LHCN-M2 (cell line): Measurements from ENCODE around the gene MGAT4C. TPM values are rescaled to one million over a fixed set of nuclear protein-coding genes. Genes with fewer than 3 reads are reported as not detected.
A peak's percentile ranks its signal among the peaks of the same experiment; 100 is the strongest.

Source experiments
- DNase-seq: peaks from one replicate; pipeline ENCODE4 v3.0.0-alpha.2; 2012; ENCODE audit warnings: low read depth
- total RNA-seq: library from RNA; depleted of rRNA; stranded (reverse); fragments of >200 nt; gene quantifications from 2 replicates; pipeline ENCODE4 v1.2.3, GENCODE V29; 2014

The MGAT4C gene
- total RNA-seq, 1 experiment from 2014 or later = 0.06 TPM

DNA sequence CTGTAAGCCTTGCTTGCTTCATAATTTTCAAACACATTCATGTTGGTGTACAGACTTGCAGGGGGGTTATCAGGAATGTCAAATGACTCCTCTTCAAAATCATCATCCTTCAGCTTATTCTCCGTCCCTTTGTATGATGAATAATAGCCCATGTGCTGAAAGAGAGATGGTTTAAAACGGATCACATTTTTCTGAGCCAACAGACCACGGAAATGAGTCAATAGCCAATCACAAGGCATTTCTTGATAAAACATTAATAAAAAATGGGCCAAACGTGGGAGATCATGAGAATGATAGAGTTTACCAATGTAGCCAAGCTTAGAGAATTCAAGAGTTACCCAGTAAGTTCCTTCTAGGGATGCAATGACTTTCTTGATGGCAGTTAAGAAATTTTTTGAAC is 276.6 kb downstream of the MGAT4C start:
- peak; percentile 29 for DNase-seq

DNA sequence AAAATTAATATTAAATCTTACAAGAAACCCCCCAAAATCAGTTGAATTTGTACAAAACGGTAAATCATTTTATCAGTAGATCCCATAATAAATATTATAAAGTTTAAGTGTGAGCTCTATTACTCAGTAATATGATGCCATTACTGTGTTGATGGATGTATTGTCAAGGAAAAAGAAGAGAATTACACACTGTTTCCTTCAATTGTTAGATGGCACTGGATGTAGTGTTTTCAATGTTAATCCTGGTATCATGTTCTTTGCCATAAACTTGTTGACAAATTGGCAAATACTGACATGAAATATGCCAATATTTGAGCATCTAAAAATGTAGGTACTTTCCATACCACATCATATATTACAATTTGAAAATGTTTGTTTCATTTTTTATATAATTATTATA is 280.5 kb downstream of the MGAT4C start:
- no peak for DNase-seq

DNA sequence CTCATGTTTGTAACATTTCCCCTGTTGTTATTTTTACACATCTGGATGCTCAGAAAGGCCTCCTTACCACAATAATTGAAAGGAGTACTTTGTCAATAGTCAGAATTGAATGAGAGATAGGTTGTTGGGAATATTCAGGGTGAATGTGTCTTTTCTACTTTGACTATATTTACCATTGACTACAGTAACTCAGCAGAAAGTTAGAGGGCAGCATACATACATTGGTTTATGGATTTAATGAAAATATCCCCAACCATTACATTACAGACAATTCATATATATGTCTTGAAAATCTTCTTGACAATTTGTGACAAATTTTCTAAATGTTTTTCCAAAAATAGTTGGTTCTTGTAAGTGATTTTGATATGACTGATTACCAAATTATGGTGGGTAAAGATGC is 284.4 kb downstream of the MGAT4C start:
- DNase-seq = no peak

DNA sequence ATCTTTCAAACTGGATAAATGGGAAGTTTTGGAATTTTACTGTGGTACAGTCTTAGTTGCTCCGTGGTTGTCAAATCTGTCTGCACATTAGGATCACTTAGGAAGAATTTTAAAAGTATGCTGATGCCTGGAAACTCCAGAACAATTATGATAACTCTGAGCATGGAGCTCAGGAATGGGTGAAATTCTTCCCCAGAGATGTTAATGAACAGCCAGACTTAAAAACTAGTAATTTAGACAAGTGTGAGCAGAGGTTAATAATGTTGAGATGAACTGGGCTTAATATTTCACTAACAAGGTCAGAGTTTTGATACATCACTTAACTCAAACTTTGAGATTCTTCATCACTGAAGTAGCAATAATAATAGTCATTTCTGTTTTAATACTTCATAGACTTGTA is 287.6 kb downstream of the MGAT4C start:
- DNase-seq = no peak

DNA sequence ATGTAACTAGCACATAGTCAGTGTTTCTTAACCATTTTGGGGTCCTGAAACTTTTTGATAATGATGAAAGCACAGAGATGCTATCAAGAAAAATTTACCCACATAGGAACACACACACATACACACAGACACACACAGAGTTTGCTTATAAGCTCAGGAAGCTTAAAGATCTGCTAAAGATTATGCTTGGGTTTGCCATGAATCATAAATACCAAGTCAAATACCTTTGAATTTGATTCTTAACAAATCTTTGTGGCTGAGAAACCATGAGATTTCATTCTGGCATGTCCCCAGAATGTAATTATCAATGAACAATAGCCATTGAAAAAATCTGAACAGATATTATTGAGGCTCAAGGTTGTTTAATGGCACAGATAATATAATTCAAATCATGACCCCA is 292.9 kb downstream of the MGAT4C start:
- DNase-seq = no peak

DNA sequence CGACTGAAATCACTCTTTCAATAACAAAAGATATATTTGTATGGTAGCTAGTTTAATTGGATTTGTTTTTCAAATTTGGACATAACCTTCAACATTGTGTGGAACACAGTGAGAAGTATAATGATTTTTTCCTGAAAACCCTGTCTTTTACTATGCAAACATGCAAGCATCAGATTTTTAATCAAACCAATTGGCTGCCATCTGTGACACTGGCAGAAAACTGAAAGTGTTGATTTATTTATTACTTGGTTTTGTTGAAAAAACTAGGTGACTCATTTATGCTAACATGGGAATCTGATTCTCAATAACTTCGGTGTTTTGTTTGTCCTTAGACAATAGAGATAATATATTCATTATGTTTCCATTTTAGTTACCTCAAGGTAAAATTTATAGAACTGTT is 300.1 kb downstream of the MGAT4C start:
- DNase-seq = no peak

DNA sequence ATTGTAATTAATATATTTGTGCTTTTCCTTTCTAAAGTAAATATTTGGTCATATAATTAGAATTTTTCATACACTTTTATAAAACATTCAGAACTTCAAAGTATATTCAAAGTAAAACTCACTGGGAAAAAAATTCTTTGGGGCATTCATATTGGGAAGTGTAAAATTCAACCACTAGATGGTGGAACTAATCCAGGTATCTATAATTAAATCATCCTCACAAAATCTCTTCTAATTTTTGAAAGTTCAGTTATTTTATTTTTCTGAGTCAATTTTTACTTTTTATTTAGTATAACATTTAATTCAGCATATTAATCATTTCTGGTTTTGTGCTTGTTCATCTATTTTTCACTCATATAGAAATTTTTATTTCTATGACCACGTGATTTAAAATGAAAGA is 301.1 kb downstream of the MGAT4C start:
- DNase-seq = no peak

DNA sequence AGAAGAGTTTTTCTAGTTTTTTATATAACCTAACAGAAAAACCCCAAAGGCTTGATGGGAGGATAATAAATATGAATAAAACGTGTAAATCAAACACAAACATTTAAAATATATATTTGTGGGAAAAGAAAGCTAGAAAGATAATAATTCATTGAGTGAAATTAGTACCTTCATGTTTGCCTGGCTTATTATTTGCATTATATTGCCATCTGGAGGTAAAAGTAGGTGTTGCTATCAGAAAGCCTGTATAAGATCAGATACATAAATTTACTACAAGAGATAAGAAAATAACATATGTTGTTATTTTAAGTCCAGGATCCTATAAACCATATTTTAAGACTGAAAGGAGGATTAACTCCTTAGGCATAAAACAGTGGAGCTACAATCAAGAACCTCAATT is 304.4 kb downstream of the MGAT4C start:
- peak; percentile 26 for DNase-seq

DNA sequence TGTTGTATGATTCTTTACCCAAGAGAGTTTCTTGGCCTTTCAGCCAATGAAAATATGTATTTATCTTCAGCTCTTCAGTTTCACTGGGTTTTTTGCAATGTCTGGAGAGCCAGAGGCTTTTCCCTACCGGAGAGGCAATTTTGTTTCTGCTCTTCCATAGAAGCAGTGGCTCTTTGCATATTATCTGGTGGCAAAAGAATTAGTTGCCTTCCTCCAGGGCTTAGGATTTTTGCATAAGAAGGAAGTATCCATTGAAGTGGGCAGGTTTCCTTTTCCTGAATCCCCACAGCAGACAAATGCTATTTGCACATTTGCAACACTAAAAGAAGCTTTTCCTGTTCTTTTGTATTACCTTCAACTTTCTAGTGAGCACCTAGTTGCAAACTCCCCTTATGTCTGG is 306.9 kb downstream of the MGAT4C start:
- no peak for DNase-seq

DNA sequence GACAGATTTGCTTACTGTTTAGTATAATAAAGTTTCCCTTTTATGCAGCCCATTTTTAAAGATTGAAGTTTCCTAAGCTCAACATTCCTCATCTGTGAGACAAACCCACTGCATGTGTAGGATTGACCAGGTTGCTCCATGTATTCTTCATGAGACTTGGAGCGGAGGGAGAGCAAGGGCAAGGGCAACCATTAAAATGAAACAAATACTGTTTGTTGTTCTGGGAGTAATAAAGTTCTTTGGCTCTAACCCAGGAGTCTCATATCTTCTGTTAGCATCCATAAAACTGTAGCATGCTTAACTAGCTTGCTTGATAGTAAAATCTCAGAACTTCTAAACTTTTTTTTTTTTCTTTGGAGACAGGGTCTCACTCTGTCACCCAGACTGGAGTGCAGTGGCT is 307.9 kb downstream of the MGAT4C start:
- DNase-seq = no peak

DNA sequence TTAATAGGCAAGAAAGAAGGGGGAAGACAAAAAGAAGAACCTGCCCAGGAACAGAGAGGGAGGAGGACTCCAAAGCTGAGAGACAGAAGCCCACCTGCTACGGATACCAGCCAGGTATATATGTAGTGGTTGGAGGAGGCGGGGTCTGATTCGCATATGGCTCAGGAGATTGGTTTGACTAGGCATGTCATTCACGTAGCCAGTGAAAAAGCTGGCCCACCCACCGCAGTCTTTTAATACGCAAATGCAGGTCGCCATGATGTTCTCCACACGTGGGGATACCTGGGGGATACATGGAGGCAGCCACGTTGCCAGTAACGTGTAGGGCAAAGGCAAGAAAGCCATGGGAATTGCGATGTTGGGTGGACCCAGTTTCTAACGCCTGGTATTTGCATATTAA is 308.9 kb downstream of the MGAT4C start:
- no peak for DNase-seq

DNA sequence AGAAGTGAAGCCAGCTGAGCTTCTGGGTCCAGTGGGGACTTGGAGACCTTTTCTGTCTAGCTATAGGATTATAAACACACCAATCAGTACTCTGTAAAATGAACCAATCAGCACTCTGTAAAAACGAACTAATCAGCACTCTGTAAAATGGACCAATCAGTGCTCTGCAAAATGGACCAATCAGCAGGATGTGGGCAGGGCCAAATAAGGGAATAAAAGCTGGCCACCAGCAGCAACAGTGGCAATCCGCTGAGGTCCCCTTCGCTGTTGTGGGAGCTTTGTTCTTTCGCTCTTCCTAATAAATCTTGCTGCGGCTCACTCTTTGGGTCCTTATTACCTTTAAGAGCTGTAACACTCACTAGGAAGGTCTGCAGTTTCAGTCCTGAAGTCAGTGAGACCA is 309.8 kb downstream of the MGAT4C start:
- DNase-seq = no peak

DNA sequence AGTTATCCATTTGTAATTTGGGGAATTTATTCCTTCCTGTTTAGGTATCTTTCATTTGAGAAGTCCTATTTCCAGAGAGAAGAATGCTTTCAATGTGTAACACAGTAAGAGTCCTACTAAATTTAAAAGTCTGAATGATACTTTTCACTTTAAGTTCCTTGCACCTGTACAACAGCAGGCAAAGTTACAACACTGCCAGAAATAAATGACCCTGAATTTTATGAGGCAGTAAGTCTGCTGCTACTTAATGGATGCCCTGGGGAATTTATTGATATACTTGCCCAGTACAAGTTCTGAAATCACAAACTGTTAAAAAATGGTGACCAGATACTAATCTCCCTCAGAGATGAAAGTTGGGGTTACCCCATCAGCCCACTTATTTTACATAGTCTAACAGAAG is 329.0 kb downstream of the MGAT4C start:
- no peak for DNase-seq

DNA sequence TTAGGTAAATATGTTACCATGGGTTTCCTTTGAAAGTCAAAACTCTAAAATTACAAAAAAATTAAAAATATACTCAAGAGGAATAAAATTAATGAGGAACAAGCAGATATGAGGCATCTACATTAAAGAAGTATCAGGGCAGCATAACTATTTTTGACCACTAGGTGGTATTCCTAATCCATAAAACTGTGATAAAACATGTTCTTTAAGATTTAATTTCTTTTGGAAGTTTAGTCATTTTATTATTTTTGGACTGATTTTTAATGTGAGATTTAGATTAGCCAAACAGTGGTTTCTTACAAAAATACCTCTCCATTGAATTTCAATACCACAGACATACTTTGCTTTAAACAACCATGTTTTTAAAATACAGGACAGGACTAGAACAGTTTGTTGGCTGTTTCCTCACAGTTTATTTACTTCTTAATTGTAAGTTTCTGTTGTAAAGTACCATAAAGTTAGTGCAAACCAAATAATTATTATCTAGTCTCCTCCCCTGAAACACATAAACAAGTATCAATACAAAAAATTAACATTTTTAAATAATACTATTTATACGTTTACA is 332.3 kb downstream of the MGAT4C start:
- peak; percentile 32 for DNase-seq

DNA sequence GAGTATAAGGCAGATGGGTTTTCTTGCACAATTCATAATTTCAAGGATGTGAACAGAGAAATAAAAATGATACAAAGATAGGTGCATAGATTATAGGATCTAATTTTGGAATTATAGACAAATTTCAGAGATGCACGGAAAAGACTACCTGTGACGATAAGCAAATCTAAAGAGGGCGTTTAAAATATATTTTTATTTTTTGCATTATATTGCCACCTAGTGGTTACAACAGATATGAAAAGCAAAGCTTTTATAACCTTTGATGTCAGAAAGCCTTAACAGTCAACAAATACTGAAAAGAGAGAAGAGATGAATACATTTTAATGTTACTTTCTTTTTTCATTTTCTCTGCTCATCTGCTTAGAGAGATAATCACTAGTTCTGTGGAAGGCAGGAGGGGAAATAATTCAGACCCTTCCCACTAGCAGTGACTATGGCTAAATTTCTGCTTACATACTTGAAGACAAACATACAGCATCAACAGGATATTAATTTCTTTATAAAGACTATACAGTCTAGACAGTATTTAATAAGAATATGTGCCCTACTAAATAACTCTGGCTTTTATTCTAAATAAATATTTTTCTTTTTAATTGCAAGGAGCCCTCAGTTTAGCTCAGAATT is 335.8 kb downstream of the MGAT4C start:
- peak; percentile 17 for DNase-seq
